Measurements from ENCODE around the gene P3H2.

P3H2 gene

DNA sequence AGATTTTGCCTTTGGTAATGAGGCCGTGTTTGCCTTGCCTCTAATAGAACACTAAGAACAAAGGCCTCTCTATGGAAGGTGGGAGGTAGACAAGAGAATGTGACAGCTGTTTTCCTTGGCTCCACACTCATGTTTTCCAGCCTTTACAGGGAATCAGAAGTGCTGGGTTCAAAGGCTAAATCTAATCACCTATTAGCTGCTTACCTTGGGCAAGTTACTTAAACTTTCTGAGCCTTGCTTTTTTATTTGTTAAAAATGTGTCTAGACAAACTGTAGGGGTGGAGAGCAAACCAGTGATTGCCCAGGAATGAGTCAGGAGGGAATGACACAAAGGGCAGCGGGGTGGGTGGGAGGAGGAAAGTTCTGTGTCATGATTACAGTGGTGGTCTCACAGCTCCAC lies 179.0 kb downstream of the P3H2 start:
- no peak for DNase-seq

DNA sequence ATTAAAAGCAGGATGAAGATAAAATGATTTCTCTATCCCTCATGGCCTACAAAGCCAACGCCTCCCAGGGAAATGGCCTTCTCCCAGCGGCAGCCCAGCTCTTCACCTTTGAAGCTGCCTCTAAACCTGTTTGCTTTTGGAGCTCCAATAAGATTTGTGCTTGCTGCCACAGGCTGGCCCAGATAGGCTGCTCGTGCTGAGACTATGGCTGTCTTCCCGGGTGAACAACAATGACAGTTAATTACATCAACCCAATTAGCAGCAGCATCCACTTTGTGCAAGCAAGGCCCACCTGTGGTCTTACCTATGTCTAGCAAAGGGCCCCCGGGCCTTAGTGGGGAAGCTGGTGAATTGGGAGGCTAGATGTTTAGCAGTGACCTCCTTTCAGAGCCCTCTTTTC lies 179.6 kb downstream of the P3H2 start:
- no peak for DNase-seq

DNA sequence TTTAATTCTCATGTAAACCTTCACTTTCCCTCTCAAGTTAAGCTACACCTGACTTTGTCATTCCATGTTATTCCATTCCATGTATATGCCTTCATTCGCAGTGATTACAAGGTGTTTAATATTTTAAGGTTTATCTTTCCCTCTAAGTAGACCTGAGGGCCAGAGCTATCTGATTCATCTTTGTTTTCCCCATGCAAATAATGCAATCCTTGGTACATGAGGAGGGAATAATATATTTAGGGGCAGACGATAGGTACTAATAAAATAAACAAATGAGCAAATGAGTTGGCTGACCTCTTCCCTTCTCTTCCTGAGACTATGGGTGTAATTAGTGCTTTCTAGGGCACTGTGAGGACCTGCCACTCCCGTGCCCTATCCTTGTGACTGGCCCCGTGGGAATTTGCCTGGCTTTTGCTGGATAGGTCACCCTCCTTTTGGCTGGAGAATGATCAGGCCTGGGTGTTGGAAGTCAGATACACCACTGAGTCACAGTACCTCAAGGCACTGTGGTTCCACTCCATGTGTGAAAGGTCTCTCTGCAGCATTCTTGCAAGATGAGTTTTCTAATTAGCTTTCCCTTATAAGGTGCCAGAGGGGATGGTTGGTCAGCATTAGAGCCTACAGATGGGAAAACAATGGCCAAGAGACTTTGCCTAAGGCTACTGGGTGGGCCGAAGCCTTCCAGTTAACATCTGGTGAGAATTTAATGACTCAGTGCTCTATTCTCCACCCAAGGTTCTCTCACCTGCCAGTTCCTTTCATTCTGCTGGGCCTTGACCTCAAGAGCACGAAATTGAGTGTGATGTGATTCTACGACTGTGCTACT lies 183.2 kb downstream of the P3H2 start:
- DNase-seq, result no peak

DNA sequence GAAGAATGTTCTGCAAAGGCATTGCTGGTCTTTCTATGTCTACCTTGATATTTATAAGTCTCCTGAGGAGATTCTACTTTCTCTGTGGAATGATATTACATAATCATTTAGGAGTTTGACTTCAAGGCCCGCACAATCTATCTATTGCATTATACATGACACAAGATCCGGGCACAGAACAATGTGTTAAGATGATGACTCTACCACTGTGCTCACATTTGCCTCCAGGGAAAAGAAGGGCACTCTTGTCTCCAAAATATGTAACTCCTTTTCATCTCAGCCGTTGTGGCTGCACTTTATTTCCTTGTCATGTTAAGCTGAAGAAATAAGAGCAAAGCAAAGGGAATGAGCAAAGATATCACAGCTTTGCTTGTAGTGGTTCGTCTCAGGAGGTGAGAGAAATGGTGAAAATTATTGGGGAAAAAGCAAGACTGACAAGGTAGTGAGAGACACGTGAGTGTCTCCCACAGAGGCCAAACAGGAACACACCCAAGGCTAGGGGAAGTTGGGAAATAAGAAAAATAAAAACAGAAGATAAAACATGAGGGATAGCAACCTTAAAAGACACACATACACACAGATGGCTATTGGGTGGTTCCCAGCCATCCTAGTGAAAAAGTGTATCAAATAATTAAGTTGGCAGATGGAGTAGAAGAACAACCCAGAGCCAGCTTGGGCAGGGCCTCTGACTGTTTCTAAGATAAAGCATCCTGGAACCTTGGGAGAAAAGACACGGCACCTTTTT lies 184.3 kb downstream of the P3H2 start:
- no peak for DNase-seq

- no peak for DNase-seq
These were observed 192.5 kb downstream of the P3H2 start for GRCh38 chr3:189927975-189928895.

- DNase-seq, result no peak
These were observed 198.9 kb downstream of the P3H2 start for GRCh38 chr3:189921770-189922169.

DNA sequence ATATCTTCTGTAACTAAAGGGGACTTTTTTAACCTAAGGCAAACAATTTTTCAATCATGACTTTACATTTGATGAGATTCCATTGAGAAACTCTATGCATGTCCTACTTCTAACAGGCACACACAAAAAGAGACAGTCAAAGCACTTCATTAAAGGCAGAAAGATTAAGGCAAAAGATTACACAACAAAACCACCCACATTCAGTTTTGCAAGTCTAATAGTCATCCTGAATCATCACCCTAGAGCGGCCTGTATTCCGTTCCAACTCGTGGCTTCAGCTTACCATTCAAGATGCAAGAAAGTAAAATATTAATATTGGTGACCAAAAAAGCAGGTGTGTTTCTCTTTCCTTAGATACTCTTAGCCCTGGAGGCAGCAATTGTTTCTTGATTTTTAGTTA lies 205.9 kb downstream of the P3H2 start:
- no peak for DNase-seq

DNA sequence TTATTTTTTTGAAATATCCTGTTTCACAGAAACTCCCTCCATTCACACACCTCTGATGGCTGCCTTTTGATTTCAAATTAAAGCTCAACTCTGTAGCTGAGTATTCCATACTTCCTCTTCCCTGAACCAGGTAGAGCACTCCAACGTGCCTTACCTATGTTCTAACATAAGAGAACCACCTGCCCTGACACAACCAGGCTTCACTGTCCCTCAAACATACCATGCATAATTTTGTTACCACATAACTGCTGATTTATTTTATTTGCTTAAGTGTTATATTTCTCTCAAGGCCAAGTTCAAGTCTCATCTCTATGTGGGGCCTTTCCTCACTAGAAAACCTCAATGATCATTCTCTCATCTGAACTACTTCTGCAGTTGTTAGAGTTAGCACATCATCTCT lies 209.7 kb downstream of the P3H2 start:
- no peak for DNase-seq

- DNase-seq, result no peak
These were observed 211.1 kb downstream of the P3H2 start for GRCh38 chr3:189909573-189909972.

DNA sequence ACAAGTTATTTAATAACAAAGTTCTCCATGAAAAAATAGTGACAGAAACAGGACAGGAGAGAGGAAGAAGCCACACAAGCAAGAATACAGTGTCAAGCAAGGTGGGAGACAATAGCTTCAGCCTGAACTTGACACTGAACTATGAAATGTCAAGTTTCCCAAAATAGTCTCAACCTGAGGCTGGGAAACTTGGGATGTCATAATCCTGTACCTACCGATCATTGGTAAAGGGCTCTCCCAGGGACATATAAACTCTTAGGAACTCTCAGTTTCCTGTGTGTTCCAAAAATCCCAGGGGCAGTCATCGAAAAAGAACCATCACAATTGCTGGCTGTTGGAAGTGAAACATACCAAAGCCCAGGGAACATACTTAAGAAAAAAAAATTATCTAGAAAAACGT lies 211.6 kb downstream of the P3H2 start:
- DNase-seq, result no peak

DNA sequence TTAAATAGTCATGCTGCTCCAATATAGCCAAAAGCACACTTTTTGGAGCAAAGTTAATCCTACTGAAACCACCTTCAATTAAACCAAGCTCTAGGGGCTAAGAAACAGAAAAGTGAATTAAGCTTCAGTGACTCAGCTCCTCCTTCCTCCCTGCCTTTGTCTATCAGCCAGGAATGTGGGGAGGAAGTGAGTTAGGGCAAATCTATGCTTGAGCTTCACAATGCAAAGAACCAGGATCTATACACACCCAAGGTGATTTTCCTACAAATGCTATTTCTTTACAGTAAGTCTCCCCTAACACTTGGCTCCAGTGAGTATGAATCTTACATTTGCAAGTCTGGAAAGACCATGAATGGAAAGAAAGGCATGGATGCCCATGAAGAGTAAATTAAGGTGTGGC lies 212.1 kb downstream of the P3H2 start:
- DNase-seq, result no peak

- no peak for DNase-seq
These were observed 212.9 kb downstream of the P3H2 start for GRCh38 chr3:189907803-189908202.

Data from activated CD4-positive, CD25-positive, alpha-beta regulatory T cell treated with anti-CD3 and anti-CD28 coated beads, Interleukin-2, amount 50 U/mL, for 72 hours (primary cell).